Heart right ventricle (tissue), 16 donors: ENCODE results near the gene SSBP3. TPM values are rescaled to one million over a fixed set of nuclear protein-coding genes. Genes with fewer than 3 reads are reported as not detected.

Source experiments
- ATAC-seq, 8 donors: fragments of 200-7000 bp; cut with Tn5 transposase; one replicate each; pipeline ENCODE4 v1.9.1; 2020; ENCODE audit warnings: mild to moderate bottlenecking in 8 of 8, moderate library complexity in 8 of 8, moderate number of reproducible peaks in 1 of 8
- DNase-seq, 2 donors: peaks; one replicate each; pipeline ENCODE4 v3.0.0-alpha.2; 2020
- H3K27ac ChIP-seq, 10 donors: fragments of 200-600 bp; sonication (generic) in 2 of 10; one replicate each; pipeline versions ENCODE4 v1.5.0 to v1.8.0; 2020 to 2022; ENCODE audit warnings: mild to moderate bottlenecking in 3 of 10
- H3K27me3 ChIP-seq, 7 donors: fragments of 200-600 bp; one replicate each; pipeline ENCODE4 v1.8.0; 2021 to 2022; ENCODE audit warnings: mild to moderate bottlenecking in 2 of 7
- H3K36me3 ChIP-seq, 9 donors: fragments of 200-600 bp; sonication (generic) in 1 of 9; one replicate each; pipeline versions ENCODE4 v1.5.0 to v1.8.0; 2020 to 2022; ENCODE audit warnings: mild to moderate bottlenecking in 2 of 9
- H3K4me1 ChIP-seq, 9 donors: fragments of 200-600 bp; sonication (generic) in 1 of 9; one replicate each; pipeline versions ENCODE4 v1.5.0 to v1.8.0; 2020 to 2022; ENCODE audit warnings: mild to moderate bottlenecking in 4 of 9
- H3K4me3 ChIP-seq, 10 donors: fragments of 200-600 bp; sonication (generic) in 2 of 10; one replicate each; pipeline versions ENCODE4 v1.5.0 to v1.8.0; 2020 to 2022; ENCODE audit warnings: mild to moderate bottlenecking in 7 of 10, moderate library complexity in 2 of 10
- H3K9me3 ChIP-seq, 11 donors: fragments of 200-600 bp in 10 of 11; sonication (generic) in 2 of 11; one replicate each; pipeline versions ENCODE4 v1.5.0 to v1.8.0; 2013 to 2022; ENCODE audit warnings: mild to moderate bottlenecking in 2 of 11, control low read depth in 1 of 11, moderate library complexity in 1 of 11
- CTCF ChIP-seq, 9 donors: fragments of 200-600 bp; sonication (generic) in 2 of 9; IDR thresholded peaks; one replicate each; pipeline versions ENCODE4 v1.5.0 to v1.8.0; 2021 to 2022; ENCODE audit warnings: antibody characterized with exemption in 9 of 9, mild to moderate bottlenecking in 5 of 9, moderate library complexity in 1 of 9
- WGBS, 2 donors: extraction: QIAGEN DNeasy Blood & Tissue Kit; methylation state at CpG; one replicate each; pipeline ENCODE4 v1.1.7; 2013; ENCODE audit warnings: inconsistent platforms in 1 of 2; 5-methylcytosine and 5-hydroxymethylcytosine counted together
- intact Hi-C, 10 donors: fragments of 100-400 bp; cut with DNase I; formaldehyde crosslinking; loops; one replicate each; pipeline versions ENCODE4 v1.11.1 to v1.14.2; 2022
- polyA plus RNA-seq, 2 donors: library from polyadenylated mRNA; stranded (reverse); fragments of 200-250 nt; gene quantifications; one replicate each; pipeline ENCODE4 v1.2.3, GENCODE V29; 2013
- total RNA-seq, 10 donors: library from RNA; stranded (reverse); fragmentation: NEBNext Ultra II Directional in 3 of 10; extraction: Animal tissue kit (Norgen Biotek cat#: 25700) in 3 of 10; gene quantifications; one replicate each; pipeline versions ENCODE4 v1.2.1 to v1.2.4, GENCODE V29; 2021 to 2023
- donor health status: Arrhythmogenic right ventricular cardiomyopathy.
- donor health status: ischemic (EF 13 %, LVEDD 7.1; RV severe dilation, severe dysfunction).
- donor health status: healthy with polysubstance abuse.
- donor health status: DM: no; HTN: yes; CAD: no.
- donor health status: DM: no; HTN: no; CAD: no.
- donor health status: ischemic (EF 25% LVEDD 6.9; RV normal size, moderate dysfunction).
- donor health status: ischemic (EF 25% LVEDD 5.7; RV mildly dilated, moderate dysfunction).
- donor health status: healthy.
- donor health status: DM: yes; HTN: yes; CAD: no.
- donor health status: Ischemic cardiomyopathy.
- donor health status: ischemic (EF 35%, LVEDD 5.7; RV mildly dilated, moderate dysfunction).
- donor health status: nonischemic (EF 11% LVEDD 7.7; RV severe dilation, severe dysfunction).
- donor health status: DM: yes; HTN: yes; CAD: no.
- donor health status: PGD.
- donor health status: ischemic (EF 29% LVEDD 5.4; RV normal size, mild dysfunction).
- donor health status: nonischemic (EF 23%, LVEDD 6.1; RV moderate dilation, normal function).

The SSBP3 gene
- total and polyA plus RNA-seq, 12 donors = 17.6 to 71.9 (median 52.8) TPM

GRCh38 chr1:54311506-54311905 lies 94.7 kb downstream of the SSBP3 start:
- WGBS, 2 donors = 90 to 93% methylated on average over 7 of the region's 7 CpGs
- no peak for DNase-seq
- H3K36me3 ChIP-seq = no peaks in the 10 kb centered on the region
- intact Hi-C loops = loop anchor here in 6 of 10 donors (5.0 to 10.0 kb wide), 9 partner anchors 34 to 187 kb away; partner anchors contain the start of gene SSBP3 (in 4 of the 6)
- peaks cover 14 to 85% (median 76%) of the 10 kb centered on the region in 9 donors for H3K4me1 ChIP-seq
- ATAC-seq = no peak
- no peak overlapping the region for H3K4me3 ChIP-seq
- TF ChIP-seq CTCF (IDR thresholded peaks at IDR 0.05) = no peak
- no peaks in the 10 kb centered on the region for H3K9me3 ChIP-seq
- no peaks in the 10 kb centered on the region for H3K27me3 ChIP-seq
- peak overlapping the region in 6 of 10 donors; percentile 19 to 88 (median 74) for H3K27ac ChIP-seq

GRCh38 chr1:54310439-54311328 lies 95.5 kb downstream of the SSBP3 start:
- DNase-seq (peak; percentile 57 to 68), ATAC-seq (peak in 6 of 8 donors; percentile 22 to 52 (median 43))
- H3K4me1 ChIP-seq = peaks cover 14 to 92% (median 83%) of the 10 kb centered on the region in 9 donors
- WGBS, 2 donors = 67 to 76% methylated on average over 12 of the region's 12 CpGs
- TF ChIP-seq CTCF (IDR thresholded peaks at IDR 0.05) = peak; percentile 16 to 71 (median 67)
- no peaks in the 10 kb centered on the region for H3K27me3 ChIP-seq
- no peak overlapping the region for H3K4me3 ChIP-seq
- intact Hi-C loops = loop anchor here in 6 of 10 donors (5.0 to 10.0 kb wide), 9 partner anchors 33 to 186 kb away; partner anchors contain the start of gene SSBP3 (in 4 of the 6)
- H3K9me3 ChIP-seq = no peaks in the 10 kb centered on the region
- peak overlapping the region in 6 of 10 donors; percentile 19 to 88 (median 74) for H3K27ac ChIP-seq
- no peaks in the 10 kb centered on the region for H3K36me3 ChIP-seq

GRCh38 chr1:54309631-54310366 lies 96.4 kb downstream of the SSBP3 start:
- Histone ChIP-seq H3K27ac (no peak overlapping the region), H3K4me1 (peaks cover 14 to 93% (median 78%) of the 10 kb centered on the region in 9 donors), H3K27me3 (no peaks in the 10 kb centered on the region), H3K9me3 (no peaks in the 10 kb centered on the region), H3K4me3 (no peak overlapping the region), H3K36me3 (no peaks in the 10 kb centered on the region)
- TF ChIP-seq CTCF (IDR thresholded peaks at IDR 0.05) = no peak
- DNase-seq (no peak), ATAC-seq (no peak)
- intact Hi-C loops = loop anchor here in 6 of 10 donors (5.0 to 10.0 kb wide), 9 partner anchors 32 to 185 kb away; partner anchors contain the start of gene SSBP3 (in 4 of the 6)
- WGBS, 2 donors = 66 to 67% methylated on average over 19 of the region's 19 CpGs

- H3K27ac ChIP-seq = no peak overlapping the region
- no peaks in the 10 kb centered on the region for H3K9me3 ChIP-seq
- 96% methylated on average over 3 of the region's 3 CpGs for WGBS, 2 donors
- ATAC-seq = no peak
- intact Hi-C loops = no loop called here
- no peaks in the 10 kb centered on the region for H3K27me3 ChIP-seq
- DNase-seq = no peak
- no peaks in the 10 kb centered on the region for H3K36me3 ChIP-seq
- H3K4me1 ChIP-seq = peaks cover 6 to 85% (median 58%) of the 10 kb centered on the region in 9 donors
- no peak overlapping the region for H3K4me3 ChIP-seq
- no peak for TF ChIP-seq CTCF (IDR thresholded peaks at IDR 0.05)
Observed at GRCh38 chr1:54307305-54307704, 98.9 kb downstream of the SSBP3 start.
